Measurements from ENCODE around the gene SMIM9.
"Not testable (repeated sequence)": the region's sequence is repeated elsewhere in the genome, so short reads cannot be mapped to it uniquely, and the experiment has no call there.

DNA sequence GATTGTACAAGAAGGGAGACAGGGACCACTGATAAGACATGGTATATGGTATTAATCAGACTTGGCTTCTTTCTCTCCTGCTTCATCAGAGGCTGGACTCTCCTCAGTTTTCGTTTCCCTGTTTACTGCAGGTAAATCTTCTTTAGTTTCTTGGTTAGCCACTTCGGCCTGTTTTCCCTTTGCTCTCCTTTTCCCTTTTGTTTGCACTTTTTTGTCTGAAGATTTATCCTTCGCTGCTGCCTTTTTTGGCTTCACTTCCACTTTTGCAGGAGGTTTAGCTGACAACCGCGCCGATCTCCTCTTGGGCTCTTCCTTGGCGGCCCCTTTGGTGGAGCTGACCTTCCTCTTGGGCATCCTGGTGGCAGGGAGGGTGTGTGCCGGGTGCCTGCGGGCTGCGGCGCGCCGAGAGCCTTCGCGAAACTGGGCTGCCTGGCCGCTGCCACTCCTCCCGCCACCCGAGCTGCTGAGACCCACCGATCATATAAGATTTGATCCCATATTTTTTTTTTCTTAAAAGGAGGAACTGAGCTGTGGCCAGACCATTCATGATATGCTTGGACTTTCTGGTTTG, 17.3 kb downstream of the SMIM9 start:
- TF ChIP-seq, protein P1, sequence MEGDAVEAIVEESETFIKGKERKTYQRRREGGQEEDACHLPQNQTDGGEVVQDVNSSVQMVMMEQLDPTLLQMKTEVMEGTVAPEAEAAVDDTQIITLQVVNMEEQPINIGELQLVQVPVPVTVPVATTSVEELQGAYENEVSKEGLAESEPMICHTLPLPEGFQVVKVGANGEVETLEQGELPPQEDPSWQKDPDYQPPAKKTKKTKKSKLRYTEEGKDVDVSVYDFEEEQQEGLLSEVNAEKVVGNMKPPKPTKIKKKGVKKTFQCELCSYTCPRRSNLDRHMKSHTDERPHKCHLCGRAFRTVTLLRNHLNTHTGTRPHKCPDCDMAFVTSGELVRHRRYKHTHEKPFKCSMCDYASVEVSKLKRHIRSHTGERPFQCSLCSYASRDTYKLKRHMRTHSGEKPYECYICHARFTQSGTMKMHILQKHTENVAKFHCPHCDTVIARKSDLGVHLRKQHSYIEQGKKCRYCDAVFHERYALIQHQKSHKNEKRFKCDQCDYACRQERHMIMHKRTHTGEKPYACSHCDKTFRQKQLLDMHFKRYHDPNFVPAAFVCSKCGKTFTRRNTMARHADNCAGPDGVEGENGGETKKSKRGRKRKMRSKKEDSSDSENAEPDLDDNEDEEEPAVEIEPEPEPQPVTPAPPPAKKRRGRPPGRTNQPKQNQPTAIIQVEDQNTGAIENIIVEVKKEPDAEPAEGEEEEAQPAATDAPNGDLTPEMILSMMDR (IDR thresholded peaks at IDR 0.05) = not testable (repeated sequence)
- TF ChIP-seq POLR2A, POLR2AphosphoS5, EP300 (IDR thresholded peaks at IDR 0.05): not testable (repeated sequence)
